Caki2 (cell line): ENCODE measurements around the gene C14orf180. TPM values are rescaled to one million over a fixed set of nuclear protein-coding genes. Genes with fewer than 3 reads are reported as not detected.

ENCODE experiments used
- DNase-seq: peaks from one replicate; pipeline ENCODE4 v3.0.0-alpha.2; 2015; ENCODE audit warnings: low read depth
- in situ Hi-C: cut with HindIII; loops from 2 replicates; pipeline ENCODE4 v1.10.0; 2016; ENCODE audit warnings: low sequenced_read_pairs, low pct_unique_long_range_greater_than_20kb, mixed read lengths
- total RNA-seq: library from RNA; depleted of rRNA; stranded (reverse); fragments of >200 nt; shearing (Covaris generic); gene quantifications from 2 replicates; pipeline ENCODE4 v1.2.3, GENCODE V29; 2014; ENCODE audit warnings: low replicate concordance; rRNA removed

The C14orf180 gene
- total RNA-seq, result not detected in 2 replicates

DNA sequence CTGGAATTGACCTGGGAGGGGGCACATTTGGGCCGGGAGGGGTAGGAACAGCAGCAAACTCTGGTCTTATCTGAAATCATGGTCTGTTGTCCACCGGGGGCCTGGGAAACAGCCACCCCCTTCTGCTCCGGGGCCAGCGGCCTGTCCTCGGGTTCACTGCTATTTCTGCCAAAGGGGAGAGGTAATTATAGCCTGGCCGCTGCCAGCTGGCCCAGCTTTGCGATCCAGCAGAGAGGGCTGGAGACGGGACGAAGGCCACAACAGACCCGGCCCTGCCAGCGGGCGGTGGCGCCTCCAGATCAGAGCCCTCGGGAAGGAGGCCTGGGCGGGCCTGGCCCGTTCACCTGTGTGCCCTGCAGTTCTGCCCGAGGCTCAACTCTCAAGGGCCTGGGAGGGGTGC lies at the start of gene C14orf180:
C14orf180 (plus strand) TSS at position 258 of the 400 bp plus-strand sequence. CDS start 6,667 bp downstream, outside the sequence.
- DNase-seq, result no peak
- in situ Hi-C loops, result no loop called here

DNA sequence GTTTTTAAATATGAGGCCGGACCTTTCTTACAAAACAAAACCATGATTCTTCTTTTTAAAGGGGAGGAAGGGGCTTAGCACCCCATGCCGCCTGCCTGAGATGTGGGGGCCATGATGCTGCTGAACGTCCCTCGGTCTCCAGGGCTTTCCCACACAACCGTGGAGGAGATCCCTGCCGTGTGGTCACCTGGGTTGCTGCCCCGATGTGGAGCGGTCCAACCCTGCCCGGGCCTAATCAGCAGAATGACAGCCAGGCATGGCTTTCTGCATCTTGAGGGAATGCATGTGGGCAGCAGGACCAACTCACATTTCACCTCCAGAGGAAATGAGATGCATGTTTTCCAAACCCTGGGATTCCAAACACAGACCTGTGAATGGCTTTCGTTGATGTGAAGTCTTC lies 48.9 kb upstream of the C14orf180 start:
- in situ Hi-C loops, result no loop called here

DNA sequence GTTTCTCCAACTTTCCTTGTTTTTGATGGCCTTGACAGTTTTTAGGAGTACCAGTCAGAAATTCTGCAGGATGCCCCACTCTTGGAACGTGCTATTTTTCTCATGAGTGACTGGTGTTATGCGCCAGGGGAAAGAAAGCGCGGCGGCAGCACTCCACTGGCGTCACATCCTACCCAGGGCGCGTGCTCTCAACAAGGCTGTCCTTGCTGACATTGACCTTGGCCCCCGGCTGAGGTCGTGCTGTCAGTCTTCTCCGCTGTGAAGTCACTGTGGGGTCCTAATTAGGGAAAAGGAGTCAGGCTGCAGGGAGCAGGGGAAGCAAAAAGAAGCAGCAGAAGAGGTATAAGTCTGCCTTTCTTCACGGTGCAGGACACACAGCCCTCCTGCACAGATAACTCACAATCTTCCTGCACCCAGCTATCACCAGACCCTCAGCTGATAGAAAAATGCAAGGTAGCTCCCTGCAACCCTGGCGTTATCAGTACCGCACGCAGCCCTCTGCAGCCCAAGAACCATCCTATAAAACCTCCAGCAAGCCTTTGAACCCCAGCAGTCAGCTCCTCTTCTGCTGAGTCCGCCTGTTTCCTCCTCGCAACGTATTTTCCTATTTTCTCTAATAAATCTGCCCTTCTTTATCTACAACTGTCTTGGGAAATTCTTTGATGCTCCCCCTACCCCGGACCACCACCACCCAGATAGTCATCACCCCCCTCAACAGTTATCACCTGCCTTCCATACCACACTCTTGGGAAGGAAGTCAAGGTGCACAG lies 48.0 kb upstream of the C14orf180 start:
- DNase-seq, result no peak
- in situ Hi-C loops, result no loop called here

More for the DNA sequence above, 48.9 kb upstream of the C14orf180 start:
- DNase-seq, result no peak

DNA sequence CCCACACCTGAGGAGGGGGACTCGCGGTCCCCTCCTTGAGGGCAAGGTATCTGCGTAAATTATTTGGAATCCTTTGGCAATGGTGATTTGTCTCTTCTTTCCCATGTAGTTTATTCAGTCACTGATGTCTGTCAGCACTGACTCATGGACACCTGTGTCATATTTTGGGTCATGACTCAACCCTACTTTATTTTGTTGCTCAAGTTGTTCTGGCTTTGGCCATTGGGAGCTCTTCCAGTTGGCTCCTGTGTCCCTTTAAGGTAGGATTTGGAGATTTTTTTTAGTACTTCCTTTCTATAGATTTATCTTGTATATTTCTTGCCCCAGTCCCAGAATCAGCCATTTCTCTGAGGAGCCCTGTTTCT lies 47.4 kb upstream of the C14orf180 start:
- in situ Hi-C loops, result no loop called here
- no peak for DNase-seq

DNA sequence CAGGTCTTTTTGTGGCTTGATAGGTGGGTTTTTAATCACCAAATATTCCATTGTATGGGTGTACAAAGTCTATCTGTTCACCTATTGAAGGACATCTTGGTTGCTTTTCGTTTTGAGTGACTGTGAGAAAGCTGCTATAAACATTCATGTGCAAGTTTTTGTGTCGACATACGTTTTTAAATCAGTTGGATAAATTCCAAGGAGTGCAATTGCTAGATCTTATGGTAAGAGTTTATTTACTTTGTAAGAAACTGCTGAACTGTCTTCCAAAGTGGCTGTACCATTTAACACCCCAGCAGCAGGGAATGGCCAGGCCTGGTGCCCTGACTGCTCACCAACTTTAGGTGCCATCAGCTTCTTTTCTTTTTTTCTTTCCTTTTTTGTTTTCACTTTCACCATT lies 45.5 kb upstream of the C14orf180 start:
- DNase-seq, result no peak
- in situ Hi-C loops, result no loop called here

DNA sequence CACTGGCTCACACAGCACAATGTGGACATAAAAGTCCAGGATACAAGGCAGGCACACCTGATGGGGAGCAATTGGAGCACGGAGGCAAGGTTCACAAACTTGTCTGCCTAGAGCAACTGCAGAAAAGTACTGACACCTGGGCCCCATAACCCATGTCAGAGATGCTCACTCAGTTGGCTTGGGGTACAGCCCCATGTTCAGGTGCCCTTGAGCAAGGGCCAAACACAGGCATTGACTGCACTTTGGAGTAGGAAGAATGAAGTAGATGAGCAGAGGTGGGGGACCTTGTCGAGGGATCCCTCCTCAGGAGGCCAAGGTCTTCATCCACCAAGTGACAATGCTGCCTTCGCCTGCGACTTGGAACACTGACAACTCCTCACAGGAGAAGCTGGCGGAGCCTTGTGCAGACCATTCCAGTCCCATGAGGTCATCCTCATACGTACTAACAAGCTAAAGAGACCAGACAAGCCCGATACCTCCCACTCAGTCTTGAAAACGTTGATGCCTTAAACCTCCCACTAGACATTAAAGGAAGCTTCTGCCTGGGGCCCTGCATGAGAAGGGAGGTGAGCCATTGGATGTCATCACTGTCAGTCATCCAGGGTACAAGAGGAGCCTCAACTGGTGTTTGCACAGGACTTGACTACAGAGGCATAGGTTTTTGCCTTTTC lies 42.5 kb upstream of the C14orf180 start:
- no peak for DNase-seq
- in situ Hi-C loops, result no loop called here

DNA sequence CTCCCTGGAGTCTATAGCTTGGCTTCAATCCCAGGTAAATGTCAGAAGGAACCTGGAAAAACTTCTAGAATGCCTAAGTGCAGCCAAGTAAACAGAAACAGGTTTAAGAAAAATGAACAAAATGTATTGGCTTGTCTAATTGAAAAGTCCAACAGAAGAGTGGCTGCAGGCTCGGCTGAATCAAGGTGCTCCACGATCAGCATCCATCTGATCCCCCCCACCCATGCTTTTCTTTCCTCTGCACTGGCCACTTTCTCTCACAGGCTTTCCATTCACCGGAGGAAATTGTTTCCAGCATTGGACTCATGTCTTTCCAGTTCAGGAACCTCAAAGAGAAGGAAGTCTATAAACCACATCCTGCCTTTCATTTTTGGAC lies 42.0 kb upstream of the C14orf180 start:
- no peak for DNase-seq

DNA sequence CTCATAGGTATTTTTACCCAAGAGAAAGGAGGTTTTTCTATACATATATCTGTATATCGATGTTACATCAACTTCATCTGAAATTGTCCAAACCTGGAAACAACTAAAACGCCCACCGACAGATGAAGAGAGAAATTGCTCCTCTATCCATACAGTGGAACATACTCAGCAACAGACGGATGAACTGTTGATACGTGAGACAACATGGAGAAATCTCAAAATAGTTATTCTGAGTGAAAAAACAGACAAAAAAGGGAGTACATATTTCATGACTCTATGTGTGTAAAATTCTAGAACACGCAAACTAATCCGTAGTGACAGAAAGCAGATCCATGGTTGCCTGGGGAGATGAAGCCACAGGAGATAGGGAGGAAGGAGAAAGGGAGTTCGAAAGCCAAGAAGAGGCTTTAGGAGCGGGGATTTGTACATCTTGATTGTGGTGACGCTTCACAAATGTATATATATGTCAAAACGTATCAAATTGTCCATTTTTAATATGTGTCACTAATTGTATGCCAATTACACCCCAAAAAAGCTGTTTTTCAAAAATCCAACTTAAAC lies 37.6 kb upstream of the C14orf180 start:
- in situ Hi-C loops, result no loop called here
- DNase-seq, result no peak

More for the DNA sequence above, 42.0 kb upstream of the C14orf180 start:
- in situ Hi-C loops, result no loop called here

DNA sequence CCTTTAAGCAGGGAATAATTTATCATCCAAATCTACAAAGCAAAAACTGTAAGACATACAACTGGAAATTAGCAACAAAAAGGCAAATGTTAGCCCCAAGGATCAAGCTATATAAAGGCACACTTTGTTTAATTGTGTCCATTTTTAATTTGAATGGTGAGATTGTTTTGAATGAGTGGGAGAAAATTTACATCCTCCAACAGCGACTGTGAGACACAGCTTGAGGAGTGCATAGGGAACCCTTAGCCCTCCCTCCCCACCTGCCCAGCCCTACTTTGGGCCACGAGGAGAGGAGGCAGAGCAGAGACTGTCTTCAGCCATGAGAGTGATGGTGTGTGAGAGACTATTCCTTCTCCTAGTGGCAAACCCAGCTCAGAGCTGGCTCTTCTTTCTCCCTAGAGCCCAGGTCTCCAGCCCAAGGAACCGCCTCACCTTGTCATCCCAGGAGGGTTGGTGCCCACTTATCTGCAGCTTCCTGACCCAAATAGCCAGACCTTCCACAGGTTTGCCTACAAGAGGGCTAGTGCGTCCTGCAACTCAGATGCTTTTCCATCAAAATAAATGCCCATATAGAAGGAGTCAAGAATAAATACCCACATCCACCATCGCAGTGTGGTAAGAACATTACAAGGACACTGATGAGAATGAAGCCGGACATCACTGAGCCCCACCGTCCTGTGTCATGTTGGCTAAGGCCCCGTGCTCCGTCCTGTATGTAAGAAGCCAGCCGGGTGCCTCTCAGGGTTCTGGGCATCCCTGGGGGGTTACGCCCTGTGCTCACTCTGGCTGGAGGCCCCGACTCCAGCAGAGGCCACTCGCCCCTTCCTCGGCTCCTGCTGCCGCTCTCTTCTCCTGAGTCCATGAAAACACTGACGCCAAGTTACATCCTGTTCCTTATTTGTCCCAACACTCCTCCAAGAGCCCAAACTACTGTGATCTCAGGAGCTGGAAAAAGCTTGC lies 36.4 kb upstream of the C14orf180 start:
- in situ Hi-C loops, result no loop called here
- no peak for DNase-seq

DNA sequence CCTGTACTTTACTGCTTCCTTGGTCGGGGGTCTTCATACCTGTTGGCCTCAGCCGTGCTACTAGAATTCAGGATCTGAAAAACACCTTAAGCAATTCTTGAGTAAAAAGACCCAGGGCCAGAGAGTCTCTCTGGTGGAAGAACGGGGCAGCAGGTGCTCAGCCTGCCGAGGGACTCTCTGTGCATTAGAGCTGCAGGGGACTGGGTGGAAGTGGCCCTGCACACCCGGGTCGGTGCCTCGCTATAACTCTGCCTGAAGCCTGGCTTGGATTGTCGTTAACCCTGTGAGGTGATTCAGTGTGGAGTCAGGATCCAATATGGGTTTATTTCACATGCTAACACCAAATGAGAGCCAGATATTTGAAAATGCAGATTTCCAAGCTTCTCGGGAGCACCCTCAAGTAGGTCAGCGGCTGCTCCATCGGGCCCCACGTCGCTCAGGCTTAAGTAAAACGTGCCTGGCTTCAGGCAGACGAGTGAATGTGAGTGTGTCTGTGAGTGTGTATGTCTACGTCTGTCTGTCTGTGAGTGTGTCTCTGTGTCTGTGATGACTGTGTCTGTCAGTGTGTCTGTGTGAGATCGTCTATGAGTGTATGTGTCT lies 35.1 kb upstream of the C14orf180 start:
- no peak for DNase-seq
- in situ Hi-C loops, result no loop called here

DNA sequence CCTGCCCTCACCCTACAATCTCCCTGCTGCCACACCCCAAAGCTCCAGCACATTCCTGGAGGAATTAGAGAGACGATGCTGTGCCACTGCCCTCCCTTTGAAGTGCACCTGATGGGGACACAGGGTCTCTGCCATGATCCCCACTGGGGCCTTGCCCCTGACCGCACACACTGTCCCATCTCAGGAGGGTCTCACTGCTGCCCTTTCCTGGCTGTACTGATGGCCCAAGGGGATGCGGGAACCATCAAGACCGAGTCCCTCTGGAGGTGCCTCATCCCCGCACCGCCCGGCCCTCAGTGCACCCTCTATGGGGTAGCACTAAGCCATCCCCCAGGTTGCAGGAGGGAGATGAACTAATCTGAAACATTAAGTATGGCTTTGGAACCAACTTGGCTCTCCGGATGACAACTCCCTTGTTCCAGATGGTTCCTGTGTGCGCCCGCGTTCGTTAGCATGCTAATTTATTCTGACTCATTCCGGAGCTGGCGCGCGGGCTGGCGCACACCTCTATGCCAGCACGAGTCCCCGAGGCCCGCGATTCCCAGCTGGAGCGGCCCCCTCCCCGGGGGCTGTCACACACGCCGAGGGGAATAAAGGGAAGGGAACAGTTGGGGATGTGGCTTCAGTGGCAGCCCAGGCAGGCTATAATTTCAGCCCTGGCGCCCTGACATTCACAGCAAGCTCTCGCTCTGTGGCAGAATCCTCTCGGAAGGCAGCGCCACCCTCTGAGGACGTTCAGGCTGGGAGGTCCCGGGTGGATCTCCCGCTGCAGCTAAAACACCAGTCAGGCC lies 34.2 kb upstream of the C14orf180 start:
- DNase-seq, result no peak
- in situ Hi-C loops, result no loop called here

DNA sequence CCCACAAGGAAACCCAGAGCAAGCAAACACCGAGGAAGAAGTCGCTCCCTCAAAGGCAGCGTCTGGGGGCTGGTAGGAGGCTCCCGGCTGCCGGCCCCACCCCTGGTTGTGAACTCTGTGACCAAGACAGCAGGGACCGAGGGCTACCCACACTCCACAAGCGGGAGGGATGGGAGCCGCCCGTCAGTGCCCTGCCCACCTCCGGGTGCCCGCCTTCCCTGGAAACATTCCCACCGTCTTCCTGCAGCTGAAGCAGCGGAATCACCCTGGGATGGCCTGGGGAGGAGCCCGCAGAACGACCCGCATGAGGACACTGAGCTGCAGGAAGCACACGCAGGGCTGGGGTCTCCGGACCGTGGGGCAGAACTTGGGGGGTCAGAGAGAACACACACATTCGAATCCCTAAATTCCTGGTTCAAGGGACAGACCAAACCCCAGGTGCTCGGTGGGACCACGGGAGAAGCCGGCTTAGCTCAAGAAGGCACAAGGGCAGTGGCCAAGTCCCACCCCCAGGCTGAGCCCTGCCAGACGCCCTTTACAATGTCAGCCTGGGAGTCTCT lies 33.5 kb upstream of the C14orf180 start:
- DNase-seq, result peak; percentile 8
- in situ Hi-C loops, result no loop called here

DNA sequence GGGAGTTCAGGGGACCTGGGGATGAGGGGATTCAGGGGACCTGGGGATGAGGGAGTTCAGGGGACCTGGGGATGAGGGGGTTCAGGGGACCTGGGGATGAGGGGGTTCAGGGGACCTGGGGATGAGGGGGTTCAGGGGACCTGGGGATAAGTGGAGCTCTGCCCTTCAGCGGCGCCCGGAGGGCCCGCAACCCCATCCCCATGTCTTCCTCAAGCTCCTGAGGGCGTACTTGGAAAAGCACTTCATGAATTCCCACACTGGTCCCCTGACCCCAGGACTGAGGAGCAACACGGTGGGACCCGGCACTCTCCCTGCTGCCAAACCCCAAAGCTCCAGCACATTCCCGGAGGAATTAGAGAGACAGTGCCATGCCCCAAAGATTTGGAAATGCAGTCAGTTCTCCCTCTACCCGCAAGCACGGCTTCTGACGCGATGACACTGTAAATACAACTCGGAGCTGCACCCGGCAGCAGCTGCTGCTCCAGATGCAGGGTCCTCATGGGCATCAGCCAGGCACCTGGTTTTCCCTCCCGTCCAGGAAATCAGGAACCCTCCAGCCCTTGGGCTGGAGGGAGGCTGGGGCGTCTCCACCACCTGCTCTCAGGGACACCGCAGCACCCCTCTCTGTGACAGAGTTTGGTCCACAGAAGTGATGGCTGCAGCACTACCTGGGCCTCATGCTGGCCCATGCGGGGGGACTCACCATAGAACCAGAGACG lies 32.8 kb upstream of the C14orf180 start:
- in situ Hi-C loops, result no loop called here
- DNase-seq, result no peak

DNA sequence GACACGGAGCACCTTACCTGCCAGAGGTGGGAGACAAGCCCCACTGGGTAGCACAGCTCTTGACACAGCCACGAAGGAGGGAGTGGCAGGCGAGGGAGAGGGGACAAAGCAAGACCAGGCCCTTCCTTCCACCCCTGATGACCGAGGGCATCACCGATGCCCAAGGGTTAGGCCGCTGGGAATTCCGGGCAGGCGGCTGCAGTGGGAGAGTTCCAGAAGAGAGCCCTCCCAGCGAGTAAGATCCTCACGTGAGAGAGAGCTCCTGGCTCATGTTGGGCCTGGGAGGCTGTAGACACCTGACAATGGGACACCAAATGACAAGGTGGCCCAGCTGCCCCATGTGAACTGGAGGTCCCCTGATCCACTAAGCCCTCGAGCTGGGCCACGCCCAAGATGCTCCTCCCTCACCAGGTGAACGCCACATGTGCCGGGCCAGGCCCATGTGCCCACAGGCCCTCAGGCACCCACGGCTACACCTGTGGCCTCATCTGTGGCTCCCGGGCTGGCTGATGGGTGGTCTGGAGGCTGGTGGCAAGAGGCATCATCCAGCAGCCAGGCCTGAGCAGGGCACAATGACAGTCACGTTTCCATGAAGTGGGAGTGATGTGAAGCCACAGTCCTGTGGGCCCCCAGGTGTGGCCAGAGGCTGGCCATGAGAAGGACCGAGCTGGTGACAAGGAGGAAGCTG lies 32.1 kb upstream of the C14orf180 start:
- DNase-seq, result no peak
- in situ Hi-C loops, result no loop called here

DNA sequence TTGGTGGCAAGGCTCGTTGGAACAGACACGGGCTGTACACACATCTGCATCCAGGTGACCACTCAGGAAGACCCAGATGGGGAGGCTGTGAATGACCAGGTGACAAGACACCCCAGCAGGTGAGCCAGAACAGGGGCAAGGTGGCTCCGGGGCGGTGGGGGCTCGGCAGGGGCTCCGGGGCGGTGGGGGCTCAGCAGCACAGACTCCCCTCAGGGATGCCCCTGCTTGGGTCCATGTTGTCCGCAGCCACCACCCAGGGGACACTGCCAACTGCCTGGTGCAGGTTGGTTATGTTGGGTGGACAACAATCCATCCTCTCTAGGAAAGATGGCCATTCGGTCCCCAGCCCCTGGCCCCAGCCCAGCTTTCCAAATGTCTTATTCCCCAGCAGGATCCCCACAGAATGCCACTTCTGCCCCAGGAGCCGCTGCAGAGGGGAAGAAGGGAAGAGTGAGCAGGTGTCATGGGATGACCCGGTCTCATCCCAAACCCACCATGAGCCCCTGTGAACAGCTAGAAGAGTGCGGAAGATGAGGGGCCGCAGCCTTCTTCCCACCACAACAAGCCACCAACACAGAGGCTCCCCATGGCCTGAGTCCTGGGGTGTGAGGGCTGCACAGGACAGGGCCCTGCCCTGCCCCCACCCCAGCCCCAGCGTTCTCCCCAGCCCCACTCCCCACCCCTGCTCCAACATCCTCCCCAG lies 31.4 kb upstream of the C14orf180 start:
- in situ Hi-C loops, result no loop called here
- DNase-seq, result no peak
